Cardiac septum (tissue), 1 donor: ENCODE results near the gene PCDH1. TPM values are rescaled to one million over a fixed set of nuclear protein-coding genes. Genes with fewer than 3 reads are reported as not detected.
A peak's percentile ranks its signal among the peaks of the same experiment; 100 is the strongest.
"Not testable (repeated sequence)": the region's sequence is repeated elsewhere in the genome, so short reads cannot be mapped to it uniquely, and the experiment has no call there.

Experiments used
- DNase-seq: peaks from one replicate; pipeline ENCODE4 v3.0.0-alpha.2; 2020; ENCODE audit warnings: low spot score
- intact Hi-C: fragments of 100-400 bp; cut with DNase I; formaldehyde crosslinking; loops from one replicate; pipeline ENCODE4 v1.14.0; 2022
- total RNA-seq: library from RNA; stranded (reverse); fragmentation: NEBNext Ultra II Directional; extraction: Animal tissue kit (Norgen Biotek cat#: 25700); gene quantifications from one replicate; pipeline ENCODE4 v1.2.1, GENCODE V29; 2021
- donor health status: DM: no; HTN: no; CAD: no.

Gene PCDH1
- total RNA-seq, 1 donor from 2014 or later = 16.9 TPM

DNA sequence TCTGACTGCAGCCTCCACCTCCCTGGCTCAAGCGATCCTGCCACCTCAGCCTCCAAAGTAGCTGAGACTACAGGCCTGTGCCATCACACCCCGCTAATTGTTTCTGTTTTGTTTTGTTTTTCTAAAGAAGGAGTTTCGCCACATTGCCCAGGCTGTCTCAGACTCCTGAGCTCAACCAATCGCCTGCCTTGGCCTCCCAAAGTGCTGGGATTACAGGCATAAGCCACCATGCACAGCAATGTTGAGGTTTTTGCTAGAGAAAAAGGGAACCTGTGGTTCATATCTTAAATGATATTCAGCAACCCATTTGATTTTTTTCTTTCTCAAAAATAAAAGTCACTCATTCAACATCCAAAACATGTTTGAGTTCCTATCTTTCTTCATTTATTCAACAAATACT, 25.1 kb upstream of the PCDH1 start:
- DNase-seq = no peak
- intact Hi-C loops = no loop called here

DNA sequence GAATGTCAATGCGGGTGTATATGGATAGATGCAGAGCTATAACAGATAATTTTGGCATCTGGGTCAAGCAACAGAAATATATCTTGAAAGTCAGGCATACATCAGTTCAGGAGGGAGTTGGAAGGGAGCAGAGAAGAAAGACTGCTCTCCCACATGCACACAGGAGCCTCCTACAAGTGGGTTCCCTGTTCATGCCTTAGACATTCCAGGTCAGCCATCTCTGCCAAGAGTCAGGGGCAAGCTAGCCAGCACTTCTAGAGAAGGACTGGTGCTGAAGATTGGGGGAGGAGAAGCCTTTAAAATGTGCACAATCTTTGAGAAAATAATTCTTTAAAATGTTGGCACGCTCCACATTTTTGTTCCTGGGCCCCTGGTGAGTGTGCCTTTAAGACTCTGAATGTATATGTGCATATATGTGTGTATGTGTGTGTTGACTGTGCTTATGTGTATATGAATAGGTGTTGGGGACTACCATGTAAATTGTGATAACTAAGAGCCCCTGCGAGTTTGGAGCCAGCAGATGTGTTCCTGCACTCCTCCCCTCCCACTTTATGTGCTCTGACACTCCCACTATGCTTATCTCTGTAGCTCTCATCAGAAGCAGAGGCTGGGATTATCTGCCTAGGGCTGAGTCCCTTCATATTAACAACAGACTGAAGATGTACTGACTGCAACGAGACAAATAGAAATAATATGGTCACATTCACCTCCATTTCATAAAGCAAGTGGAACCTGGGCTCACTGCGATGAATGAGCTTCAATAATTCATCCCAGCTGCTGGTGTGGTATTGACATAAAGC, 24.0 kb upstream of the PCDH1 start:
- no peak for DNase-seq
- intact Hi-C loops = no loop called here

DNA sequence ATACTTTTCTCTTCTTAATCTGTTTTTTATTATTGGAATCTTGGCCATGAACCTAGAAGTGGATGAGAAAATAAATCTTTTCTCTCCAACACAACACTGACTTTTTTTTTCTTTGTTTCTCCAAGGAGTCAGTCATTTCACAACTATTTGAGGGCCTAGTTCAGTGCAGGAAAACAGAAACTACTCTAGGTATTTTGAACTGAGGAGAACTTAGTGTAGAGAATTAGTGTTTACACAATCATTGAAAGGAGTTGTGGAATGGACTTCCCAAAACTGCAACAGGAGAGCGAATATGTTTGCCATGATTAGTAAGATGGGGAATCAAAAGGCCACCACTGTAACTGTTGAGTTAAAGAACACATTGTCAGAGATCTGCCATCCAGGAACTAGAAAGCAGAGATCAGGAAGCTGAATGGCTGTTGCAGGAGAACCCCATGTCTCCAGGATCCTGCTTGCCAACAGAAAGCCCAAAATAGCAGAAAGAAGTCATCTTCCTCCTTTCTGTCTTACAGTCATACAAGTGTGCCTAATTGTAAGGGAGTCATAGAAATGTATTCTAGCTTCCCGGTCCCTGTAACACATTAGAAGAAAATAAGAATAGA, 20.3 kb upstream of the PCDH1 start:
- intact Hi-C loops = no loop called here
- DNase-seq = no peak

DNA sequence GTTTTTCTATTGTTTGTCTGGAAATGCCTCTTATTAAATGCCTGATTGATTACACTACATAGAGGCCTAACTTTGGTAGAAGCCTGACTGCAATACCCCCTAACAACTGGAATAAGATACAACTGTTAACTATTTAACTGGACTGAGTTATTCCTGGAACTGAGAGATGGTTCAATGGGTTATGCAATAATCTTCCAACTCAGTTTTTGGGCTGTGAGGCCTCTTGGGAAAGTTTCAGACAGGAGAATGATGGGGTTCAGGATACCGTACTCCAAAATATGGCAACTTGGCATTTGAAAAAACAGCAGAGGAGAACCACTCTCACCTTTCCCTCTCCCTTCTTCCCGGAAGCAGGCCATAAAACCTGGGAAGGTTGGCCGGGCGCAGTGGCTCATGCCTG, 19.2 kb upstream of the PCDH1 start:
- intact Hi-C loops = no loop called here
- no peak for DNase-seq

DNA sequence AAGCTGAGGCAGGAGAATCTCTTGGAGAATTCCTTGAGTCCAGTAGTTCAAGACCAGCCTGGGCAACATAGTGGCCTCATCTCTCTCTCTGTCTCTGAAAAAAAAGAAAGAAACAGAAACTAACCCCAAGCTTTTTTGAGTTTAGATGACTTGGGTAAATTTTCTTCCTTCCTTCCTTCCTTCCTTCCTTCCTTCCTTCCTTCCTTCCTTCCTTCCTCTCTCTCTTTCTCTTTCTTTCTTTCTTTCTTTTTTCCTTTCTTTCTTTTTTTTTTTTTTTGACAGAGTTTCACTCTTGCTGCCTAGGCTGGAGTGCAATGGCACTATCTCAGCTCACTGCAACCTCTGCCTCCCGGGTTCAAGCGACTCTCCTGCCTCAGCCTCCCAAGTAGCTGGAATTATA, 12.2 kb upstream of the PCDH1 start:
- DNase-seq, intact Hi-C loops: not testable (repeated sequence)

DNA sequence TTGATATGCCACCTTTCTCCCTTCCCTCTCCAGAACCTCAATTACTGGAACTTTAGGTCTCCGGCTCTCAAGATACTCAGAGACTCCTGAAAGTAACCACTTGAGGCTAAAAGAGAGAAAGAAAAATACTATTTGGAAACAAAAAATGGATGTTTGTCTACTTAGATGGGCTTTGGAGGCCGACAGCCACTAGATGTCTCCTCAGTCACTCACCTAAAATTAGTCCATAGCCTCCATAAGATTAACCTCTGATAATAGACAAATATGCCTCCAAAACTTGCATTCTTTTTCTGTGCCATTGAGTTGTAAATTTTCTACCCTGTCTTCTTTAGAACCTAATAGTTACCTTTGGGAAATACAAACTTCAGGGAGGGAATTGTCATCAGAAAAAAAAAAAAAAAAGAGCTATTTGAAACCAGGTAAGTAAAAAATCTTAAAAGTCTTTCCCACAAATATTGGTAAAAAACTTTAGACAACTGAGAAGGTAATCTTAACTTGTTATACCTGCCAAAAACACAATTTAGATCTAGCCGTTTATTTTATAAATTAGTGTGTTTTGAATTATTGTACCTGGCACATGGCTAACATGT, 11.2 kb upstream of the PCDH1 start:
- intact Hi-C loops = loop anchor here (2.0 kb wide), 1 partner anchor 71 kb away; no protein-coding TSS in a partner anchor
- no peak for DNase-seq

DNA sequence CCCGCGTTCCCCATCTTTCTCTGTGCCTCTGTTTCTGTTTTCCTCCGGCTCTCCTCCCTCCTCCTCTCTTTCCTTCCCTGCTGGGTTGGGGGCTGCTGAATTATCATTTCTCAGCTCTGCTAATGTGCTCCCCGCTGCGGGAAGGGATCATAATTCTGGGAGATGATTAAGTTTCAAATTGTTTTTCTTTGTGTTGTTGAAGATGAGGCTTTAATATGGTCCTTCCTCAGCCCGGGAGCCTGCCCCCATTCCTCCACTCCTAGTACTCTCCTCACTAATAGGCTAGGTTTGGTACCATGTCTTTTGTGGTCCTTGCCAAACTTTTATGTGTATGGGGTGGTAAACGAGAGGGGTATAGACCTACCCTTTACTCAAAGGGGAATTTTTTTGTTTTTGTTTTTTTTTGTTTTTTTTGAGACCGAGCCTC, 5.7 kb upstream of the PCDH1 start:
- intact Hi-C loops = loop anchor here (5.0 kb wide), 1 partner anchor 38 kb away; the partner anchor contains the start of gene DELE1
- no peak for DNase-seq

DNA sequence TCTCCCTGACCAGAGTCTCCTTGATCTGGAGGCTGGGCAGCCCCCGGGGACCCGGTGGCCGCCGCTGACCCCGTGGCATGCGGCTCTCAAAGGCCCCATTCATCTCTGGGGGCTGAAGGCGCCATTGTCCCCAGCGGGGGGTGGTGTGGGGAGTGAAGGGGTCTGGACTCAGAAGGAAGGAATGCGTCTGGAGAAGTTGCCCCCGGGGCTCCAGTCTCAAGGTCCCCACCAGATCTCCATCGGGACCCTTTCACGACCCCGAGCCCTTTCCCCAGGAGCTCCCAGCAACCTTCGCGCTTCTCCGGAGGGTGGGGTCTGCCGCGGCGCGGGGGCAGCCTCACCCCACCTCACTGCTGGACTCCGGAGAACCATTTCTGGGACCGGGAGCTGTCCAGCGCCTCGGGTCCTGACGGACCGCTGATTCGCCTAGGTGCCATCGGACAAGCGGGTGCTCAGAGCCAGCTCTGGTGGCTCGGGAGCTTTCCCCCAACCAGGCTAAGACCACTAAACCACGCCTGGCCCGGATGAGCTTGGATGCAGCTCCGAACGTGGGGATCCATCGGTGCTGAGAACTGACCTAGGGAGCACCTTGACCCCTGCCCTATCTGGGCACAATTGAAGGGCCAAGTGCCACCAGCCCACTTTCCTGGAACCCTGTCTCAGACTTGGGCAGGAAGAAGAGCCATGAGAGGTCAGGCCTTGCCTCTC, 5.1 kb upstream of the PCDH1 start:
- no peak for DNase-seq
- intact Hi-C loops = loop anchor here (5.0 kb wide), 1 partner anchor 39 kb away; the partner anchor contains the start of gene DELE1

DNA sequence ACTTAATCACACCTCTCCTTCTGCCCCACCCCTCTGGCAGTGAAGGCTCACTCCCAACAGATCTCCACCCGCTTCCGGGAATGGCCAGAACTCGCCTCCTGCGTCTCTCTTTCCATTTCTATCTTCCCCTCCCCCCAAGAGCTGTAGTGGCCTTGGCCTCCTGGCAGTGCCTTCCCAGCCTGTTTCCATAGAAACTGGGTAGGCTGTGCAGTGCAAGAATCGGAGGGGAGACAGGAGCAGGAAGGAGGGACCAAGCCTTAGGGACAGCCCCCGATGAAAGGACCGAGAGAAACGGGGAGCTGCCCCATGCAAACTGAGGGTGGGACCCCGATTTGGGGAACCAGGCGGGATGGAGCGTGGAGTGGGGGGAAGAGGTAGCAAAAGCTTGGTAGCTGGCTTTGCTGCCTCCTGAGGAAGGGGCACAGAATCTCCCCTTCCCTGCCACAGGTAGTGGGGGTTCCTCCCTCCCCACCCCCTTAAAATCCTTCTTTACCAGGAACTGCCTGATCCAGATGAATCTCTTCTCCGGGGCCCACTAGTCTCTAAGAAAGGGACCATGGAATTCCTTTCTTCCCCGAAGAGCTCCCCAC, 4.5 kb upstream of the PCDH1 start:
- DNase-seq = no peak
- intact Hi-C loops = loop anchor here (5.0 kb wide), 1 partner anchor 40 kb away; the partner anchor contains the start of gene DELE1

DNA sequence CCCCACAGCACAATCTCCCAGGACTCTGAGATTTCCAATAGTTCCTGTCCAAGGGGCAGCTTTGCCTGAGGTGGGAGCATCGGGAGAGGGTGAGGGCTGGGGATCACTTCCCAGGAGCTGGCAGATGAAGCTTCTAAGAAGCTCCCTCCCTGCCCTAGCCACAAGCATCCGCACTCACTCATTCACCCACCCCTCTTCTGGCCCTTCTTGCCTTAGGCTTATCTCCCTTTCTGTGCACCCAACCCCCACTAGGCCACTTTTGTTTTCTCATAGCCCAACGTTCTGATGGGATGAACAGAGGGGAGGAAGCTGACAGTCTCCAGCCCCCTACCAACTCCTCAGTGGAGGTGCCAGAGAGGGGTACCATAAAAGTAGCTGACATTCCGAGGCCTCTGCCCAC, 3.7 kb upstream of the PCDH1 start:
- DNase-seq = no peak
- intact Hi-C loops = loop anchor here (2.0 to 5.0 kb wide), 3 partner anchors 40 to 119 kb away; partner anchors contain the start of genes DELE1 and PCDH12

DNA sequence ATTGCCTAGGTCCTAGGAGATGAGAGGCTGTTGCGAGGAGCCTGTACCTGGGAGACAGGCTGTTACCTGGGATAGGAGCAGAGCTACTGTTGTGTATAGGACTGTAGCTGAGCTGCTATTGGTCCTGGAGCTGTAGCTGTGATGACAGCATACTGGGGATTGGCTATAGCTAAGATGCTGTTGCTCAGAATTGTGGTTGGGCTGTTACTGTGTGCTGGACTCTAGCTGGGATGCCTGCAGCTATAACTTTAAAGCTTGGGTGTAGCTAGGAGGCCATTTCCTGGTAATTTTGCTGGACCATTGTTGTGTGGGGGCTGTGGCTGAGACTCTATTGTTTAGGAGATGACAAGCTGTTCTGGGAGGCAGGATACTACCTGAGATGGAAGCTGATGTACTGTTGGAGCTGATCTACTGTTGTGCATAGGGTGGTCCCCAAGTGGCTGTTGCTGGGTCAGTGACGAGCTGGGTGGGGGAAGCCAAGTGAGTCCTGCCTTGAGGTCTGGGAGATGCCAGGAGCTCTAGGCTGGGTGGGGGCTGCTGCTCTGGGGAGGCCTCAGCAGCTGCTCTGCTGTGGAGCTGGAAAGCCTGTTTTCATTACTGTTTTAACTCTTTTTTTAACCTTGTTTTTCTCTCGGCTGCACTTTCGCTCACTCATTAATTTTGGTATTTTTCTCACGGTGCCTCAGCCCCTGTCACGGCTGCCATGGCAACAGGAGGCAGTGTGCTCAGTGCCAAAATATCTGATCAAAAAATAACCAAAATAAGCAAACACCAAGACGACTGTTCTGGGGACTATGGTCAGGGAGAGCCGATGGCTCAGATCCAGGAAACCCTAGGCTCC, 3.0 kb upstream of the PCDH1 start:
- intact Hi-C loops = loop anchor here (2.0 to 5.0 kb wide), 3 partner anchors 41 to 118 kb away; partner anchors contain the start of genes DELE1 and PCDH12
- no peak for DNase-seq

DNA sequence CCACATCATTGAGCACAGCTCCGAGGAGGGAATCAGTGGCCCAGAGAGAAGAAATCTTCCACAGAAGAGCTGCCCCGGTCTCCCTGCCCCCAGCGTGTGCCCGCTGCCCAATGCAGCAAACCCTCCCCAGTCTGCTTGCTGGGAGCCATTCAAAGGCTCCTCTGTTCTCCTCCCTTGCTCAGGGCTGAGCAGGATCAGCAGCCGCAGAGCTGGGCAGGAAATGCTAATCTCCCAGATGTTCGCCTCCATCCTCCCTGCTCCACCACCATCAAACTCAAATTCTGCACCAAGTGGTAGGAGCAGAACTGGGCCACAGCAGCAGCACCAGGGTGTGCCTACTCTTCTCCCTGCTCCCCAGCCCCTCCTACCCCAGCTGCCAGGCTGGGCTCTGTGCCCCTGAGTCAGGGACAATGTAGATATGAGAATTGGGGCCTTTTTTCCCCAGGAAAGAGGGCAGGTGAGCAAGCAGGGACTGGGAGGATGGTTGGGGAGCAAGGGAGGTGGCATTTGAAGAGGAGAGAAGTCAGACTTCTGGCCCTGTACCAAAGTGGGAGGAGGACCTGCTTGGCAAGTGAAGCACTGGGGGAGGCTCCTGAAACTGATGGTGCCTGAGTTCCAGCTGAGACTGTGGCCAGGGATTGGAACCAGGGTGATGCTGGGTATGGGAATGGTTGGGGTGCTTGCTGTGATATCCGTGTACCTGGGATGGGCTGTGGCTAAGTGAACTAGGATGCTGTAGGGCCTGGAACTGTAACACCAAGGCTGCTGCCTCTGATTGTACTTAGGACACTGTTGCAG, 1.9 kb upstream of the PCDH1 start:
- intact Hi-C loops = loop anchor here (2.0 to 5.0 kb wide), 7 partner anchors 42 to 187 kb away; partner anchors contain the start of genes DELE1 and PCDH12

DNA sequence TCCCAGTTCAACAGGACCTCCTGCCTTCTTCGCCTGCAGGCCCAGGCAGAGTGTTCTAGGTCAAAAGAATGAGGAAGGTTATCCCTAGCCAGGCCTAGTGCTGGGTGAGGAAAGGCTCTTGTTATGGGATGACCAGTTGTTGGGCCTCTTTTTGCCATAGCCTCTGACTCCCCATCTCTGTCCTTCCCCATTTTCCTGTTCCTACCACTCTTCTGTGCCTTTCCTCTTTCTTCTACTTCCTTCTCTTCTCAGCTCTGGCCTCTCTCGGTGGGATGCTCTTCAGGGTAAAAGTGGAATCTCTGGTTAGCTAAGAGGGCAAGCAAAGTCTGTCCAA, 1.2 kb upstream of the PCDH1 start:
- intact Hi-C loops = loop anchor here (2.0 to 5.0 kb wide), 4 partner anchors 42 to 187 kb away; no protein-coding TSS in a partner anchor
- no peak for DNase-seq

More for the DNA sequence above, 1.9 kb upstream of the PCDH1 start:
- DNase-seq = no peak

DNA sequence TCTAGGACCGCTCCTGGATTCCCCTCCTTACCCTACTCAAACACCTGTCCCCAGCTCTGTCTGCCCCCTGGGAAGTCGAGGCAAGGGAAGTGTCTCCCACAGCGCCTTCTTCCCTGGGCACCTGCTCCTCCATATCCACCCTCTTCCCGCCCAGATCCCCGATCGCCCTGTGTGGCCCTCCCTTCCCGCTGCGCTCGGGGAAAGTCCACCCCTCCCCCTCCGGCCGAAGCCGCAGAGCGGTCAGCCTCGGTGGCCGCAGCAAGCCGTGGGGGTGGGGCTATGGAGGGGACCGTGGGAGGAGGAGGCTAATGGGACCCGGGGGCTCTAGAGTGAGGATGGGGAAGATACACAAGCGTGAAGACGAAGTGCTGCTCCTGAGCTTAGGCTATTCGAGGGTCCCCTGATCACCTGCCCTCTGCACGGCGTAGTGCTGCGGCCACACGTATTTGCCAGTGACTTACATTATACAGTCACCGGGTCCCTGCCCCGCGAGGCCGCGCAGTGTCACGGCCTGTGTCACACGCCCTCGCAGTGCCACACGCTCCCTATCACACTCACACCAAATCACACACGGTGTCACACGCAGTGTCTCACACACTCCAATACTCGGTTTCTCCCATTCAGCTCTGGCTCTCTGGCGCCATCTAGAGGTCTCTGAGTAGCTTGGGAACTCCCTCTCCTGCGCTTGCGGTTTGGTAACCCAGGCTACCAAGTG, 658 bp upstream of the PCDH1 start:
- intact Hi-C loops = loop anchor here (2.0 to 5.0 kb wide), 4 partner anchors 42 to 186 kb away; no protein-coding TSS in a partner anchor
- DNase-seq = peak; percentile 93

DNA sequence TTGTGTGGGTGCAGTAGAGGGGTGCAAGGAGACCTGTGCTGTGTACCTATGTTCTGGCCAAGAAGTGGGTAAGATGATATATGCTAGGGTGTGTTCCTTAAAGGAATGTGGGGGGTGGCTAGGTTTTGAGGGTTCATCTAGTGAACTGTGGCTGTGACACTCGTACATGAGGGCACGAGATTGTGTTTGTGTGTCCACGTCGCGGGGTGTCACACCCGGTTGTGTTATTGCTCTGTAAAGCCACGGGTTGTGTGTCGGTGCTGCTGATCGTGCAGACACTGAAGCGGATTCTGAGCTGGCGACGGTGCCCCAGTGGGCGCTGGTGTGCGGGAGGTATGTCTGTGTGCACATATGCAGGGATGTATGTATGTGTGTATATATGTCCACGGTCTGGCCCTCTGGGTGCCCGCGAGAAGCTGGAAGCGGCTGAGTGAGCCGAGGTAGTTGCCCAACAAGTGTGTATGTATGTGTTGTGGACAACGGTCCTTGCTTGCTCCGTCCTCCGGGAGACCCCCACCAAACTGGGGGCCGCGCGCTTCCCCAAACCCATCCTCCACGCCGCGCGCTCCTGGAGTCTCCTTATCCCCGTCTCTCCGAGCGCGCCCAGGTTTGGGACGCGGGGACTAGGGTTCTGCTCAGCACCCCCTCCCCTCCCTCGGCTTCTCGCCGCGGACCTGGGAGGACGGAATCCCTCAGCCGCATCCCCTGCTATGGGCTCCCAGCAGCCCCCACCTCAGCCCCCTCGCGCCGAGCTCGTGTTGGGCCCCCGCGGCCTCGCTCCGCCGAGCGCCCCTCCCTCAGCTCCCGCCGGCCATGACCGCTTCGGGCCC, 639 bp downstream of the PCDH1 start:
- DNase-seq = no peak
- intact Hi-C loops = loop anchor here (2.0 to 5.0 kb wide), 4 partner anchors 40 to 185 kb away; no protein-coding TSS in a partner anchor
